Mesendoderm (in vitro differentiated cells): ENCODE results near the gene FBXL7.

Source experiments
- DNase-seq: peaks from one replicate; pipeline ENCODE4 v3.0.0; 2013
- H2AK5ac ChIP-seq: 2 replicates; pipeline ENCODE4 v1.6.1; 2013; ENCODE audit warnings: low read length, inconsistent platforms
- H2BK120ac ChIP-seq: 2 replicates; pipeline ENCODE4 v1.6.1; 2013; ENCODE audit warnings: low read depth, mild to moderate bottlenecking, low read length, moderate library complexity, mixed read lengths
- H2BK15ac ChIP-seq: replicated peaks from 2 replicates; pipeline ENCODE4 v1.6.1; 2013; ENCODE audit warnings: low read depth, mild to moderate bottlenecking, moderate library complexity
- H2BK5ac ChIP-seq: 2 replicates; pipeline ENCODE4 v1.6.1; 2013; ENCODE audit warnings: low read length, inconsistent platforms
- H3K18ac ChIP-seq: 2 replicates; pipeline ENCODE4 v1.6.1; 2013; ENCODE audit warnings: mild to moderate bottlenecking, low read length, mixed read lengths
- H3K23ac ChIP-seq: one replicate; pipeline ENCODE4 v1.6.1; 2013; ENCODE audit warnings: low read length
- H3K27ac ChIP-seq: 2 replicates; pipeline ENCODE4 v1.5.1; 2013; ENCODE audit warnings: low read depth, mild to moderate bottlenecking, inconsistent platforms, low read length, moderate library complexity
- H3K27me3 ChIP-seq: 2 replicates; pipeline ENCODE4 v1.6.1; 2013; ENCODE audit warnings: low read length, control low read depth, mild to moderate bottlenecking, inconsistent platforms; ENCODE audit not compliant: insufficient read depth, poor library complexity
- H3K36me3 ChIP-seq: 2 replicates; pipeline ENCODE4 v1.6.1; 2013; ENCODE audit warnings: low read length, inconsistent platforms; ENCODE audit not compliant: control insufficient read depth, insufficient read depth
- H3K4ac ChIP-seq: one replicate; pipeline ENCODE4 v1.6.1; 2013; ENCODE audit warnings: low read depth, mild to moderate bottlenecking, low read length, moderate library complexity
- H3K4me1 ChIP-seq: 2 replicates; pipeline ENCODE4 v1.6.1; 2013; ENCODE audit warnings: low read depth, low read length, inconsistent platforms; ENCODE audit not compliant: control insufficient read depth
- H3K4me2 ChIP-seq: 2 replicates; pipeline ENCODE4 v1.6.1; 2013; ENCODE audit warnings: low read length
- H3K4me3 ChIP-seq: 2 replicates; pipeline ENCODE4 v1.5.1; 2013; ENCODE audit warnings: mild to moderate bottlenecking, low read length
- H3K56ac ChIP-seq: one replicate; pipeline ENCODE4 v1.6.1; 2013; ENCODE audit warnings: low read length
- H3K79me1 ChIP-seq: 2 replicates; pipeline ENCODE4 v1.6.1; 2013; ENCODE audit warnings: low read length, inconsistent platforms
- H3K79me2 ChIP-seq: 2 replicates; pipeline ENCODE4 v1.6.1; 2013; ENCODE audit warnings: mild to moderate bottlenecking, low read length; ENCODE audit not compliant: control insufficient read depth, insufficient read depth
- H3K9ac ChIP-seq: 2 replicates; pipeline ENCODE4 v1.6.1; 2013; ENCODE audit warnings: low read length, inconsistent platforms
- H4K5ac ChIP-seq: one replicate; pipeline ENCODE4 v1.6.1; 2013; ENCODE audit warnings: low read length
- H4K8ac ChIP-seq: one replicate; pipeline ENCODE4 v1.6.1; 2013; ENCODE audit warnings: low read depth, mild to moderate bottlenecking, control low read depth, low read length, moderate library complexity
- WGBS: extraction: QIAGEN DNeasy Blood & Tissue Kit; methylation state at CpG from one replicate; pipeline ENCODE4 v1.1.7; 2013; ENCODE audit warnings: low lambda C conversion rate, missing lambda C conversion rate; ENCODE audit not compliant: insufficient coverage; ENCODE audit errors: extremely low coverage; 5-methylcytosine and 5-hydroxymethylcytosine counted together
- small RNA-seq: library from polyadenylated mRNA; stranded (forward); fragments of <200 nt; extraction: miRNeasy Mini kit (QIAGEN cat#:217004); gene quantifications from one replicate; pipeline ENCODE3, GENCODE V24; 2013; ENCODE audit not compliant: insufficient read depth

FBXL7 gene

DNA sequence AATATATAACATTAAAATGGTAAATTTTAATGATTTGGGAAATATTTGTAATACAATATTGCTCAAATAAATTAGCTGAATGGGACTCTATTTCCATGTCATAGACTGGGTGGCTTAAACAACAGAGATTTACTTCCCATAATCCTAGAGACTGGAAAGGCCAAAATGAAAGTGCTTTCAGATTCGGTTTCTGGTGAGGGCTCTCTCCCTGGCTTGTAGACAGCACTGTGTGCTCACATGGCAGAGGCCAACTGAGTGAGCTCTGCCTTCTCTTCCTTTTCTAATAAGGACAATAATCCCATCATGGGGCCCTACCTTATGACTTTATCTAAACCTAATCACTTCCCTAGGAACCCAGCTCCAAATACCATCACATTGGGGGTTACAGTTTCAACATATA is 483.4 kb downstream of the FBXL7 start:
- no peak overlapping the region for H3K23ac ChIP-seq
- no peak overlapping the region for H4K8ac ChIP-seq
- no CpG with 5 or more reads among the region's 1 CpG for WGBS
- H3K4me2 ChIP-seq = no peak overlapping the region
- H3K27ac ChIP-seq = no peak overlapping the region
- no peak overlapping the region for H2BK5ac ChIP-seq
- no peaks in the 10 kb centered on the region for H3K4me1 ChIP-seq
- H3K79me2 ChIP-seq = no peaks in the 10 kb centered on the region
- H3K18ac ChIP-seq = no peak overlapping the region
- no peak overlapping the region for H2BK120ac ChIP-seq
- H3K9ac ChIP-seq = no peak overlapping the region
- no peak overlapping the region for H3K56ac ChIP-seq
- no peak overlapping the region for H3K4ac ChIP-seq
- no peak overlapping the region for H3K4me3 ChIP-seq
- no peak for DNase-seq
- no peaks in the 10 kb centered on the region for H3K36me3 ChIP-seq
- H3K27me3 ChIP-seq = no peaks in the 10 kb centered on the region
- no peak overlapping the region for H2AK5ac ChIP-seq
- H2BK15ac ChIP-seq = no peak overlapping the region
- no peak overlapping the region for H4K5ac ChIP-seq
- H3K79me1 ChIP-seq = no peaks in the 10 kb centered on the region

Small RNA genes within 50 kb of the gene (small RNA-seq; reads per million reads assigned to genes)
- 690 reads per million, percentile 98 among the genes with 10 or more reads in this experiment for gene MIR887
